Measurements from ENCODE around the gene DNAH14.

DNAH14 gene

DNA sequence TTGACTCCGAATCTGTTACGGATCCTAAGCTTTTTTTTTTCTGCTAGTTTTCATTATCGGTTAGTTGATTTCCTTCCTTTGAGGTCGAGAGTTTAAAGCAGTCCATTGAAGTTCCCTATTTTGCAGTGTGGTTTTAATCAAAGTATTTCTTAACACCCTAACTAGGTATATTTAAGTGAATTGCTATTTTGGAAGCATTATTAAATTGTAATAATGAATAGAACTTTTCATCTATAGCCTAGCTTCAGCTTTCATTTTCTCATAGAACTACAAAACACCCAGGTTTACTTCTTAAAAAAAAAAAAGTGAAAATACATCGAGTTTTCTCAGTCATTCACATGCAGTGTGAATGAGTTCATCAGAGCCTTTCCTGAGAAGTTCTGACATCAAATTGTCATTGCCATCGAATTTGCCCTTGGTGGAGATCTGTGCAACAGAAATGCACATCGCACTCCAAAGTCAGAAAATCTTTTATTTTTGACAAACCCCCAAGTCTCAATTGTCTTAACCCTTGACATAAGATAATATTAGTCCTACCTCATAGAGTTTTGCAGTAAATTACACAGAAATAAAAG lies 499.5 kb downstream of the DNAH14 start:
- TF ChIP-seq TAF1 (IDR thresholded peaks at IDR 0.05; ENCODE audit: low read depth) (no peak), CREB1 (IDR thresholded peaks at IDR 0.05; ENCODE audit: low read depth) (no peak), ZBTB7A (IDR thresholded peaks at IDR 0.05; ENCODE audit: low read depth) (no peak), TEAD4 (IDR thresholded peaks at IDR 0.05) (no peak), CEBPB (IDR thresholded peaks at IDR 0.05) (no peak), RAD21 (IDR thresholded peaks at IDR 0.05; ENCODE audit: low read depth) (no peak), TCF12 (IDR thresholded peaks at IDR 0.05; ENCODE audit: low read depth) (no peak), FOXM1 (IDR thresholded peaks at IDR 0.05; ENCODE audit: borderline replicate concordance, low read depth) (no peak), YY1 (IDR thresholded peaks at IDR 0.05; ENCODE audit: low read depth) (no peak), NFIC (IDR thresholded peaks at IDR 0.05) (no peak), EGR1 (IDR thresholded peaks at IDR 0.05) (no peak), EP300 (IDR thresholded peaks at IDR 0.05; ENCODE audit: borderline replicate concordance) (no peak)
- TF ChIP-seq, protein P1, sequence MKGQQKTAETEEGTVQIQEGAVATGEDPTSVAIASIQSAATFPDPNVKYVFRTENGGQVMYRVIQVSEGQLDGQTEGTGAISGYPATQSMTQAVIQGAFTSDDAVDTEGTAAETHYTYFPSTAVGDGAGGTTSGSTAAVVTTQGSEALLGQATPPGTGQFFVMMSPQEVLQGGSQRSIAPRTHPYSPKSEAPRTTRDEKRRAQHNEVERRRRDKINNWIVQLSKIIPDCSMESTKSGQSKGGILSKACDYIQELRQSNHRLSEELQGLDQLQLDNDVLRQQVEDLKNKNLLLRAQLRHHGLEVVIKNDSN (IDR thresholded peaks at IDR 0.05), result no peak
- TF ChIP-seq, protein P2, sequence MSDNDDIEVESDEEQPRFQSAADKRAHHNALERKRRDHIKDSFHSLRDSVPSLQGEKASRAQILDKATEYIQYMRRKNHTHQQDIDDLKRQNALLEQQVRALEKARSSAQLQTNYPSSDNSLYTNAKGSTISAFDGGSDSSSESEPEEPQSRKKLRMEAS (IDR thresholded peaks at IDR 0.05), result no peak
- TF ChIP-seq, protein P3, sequence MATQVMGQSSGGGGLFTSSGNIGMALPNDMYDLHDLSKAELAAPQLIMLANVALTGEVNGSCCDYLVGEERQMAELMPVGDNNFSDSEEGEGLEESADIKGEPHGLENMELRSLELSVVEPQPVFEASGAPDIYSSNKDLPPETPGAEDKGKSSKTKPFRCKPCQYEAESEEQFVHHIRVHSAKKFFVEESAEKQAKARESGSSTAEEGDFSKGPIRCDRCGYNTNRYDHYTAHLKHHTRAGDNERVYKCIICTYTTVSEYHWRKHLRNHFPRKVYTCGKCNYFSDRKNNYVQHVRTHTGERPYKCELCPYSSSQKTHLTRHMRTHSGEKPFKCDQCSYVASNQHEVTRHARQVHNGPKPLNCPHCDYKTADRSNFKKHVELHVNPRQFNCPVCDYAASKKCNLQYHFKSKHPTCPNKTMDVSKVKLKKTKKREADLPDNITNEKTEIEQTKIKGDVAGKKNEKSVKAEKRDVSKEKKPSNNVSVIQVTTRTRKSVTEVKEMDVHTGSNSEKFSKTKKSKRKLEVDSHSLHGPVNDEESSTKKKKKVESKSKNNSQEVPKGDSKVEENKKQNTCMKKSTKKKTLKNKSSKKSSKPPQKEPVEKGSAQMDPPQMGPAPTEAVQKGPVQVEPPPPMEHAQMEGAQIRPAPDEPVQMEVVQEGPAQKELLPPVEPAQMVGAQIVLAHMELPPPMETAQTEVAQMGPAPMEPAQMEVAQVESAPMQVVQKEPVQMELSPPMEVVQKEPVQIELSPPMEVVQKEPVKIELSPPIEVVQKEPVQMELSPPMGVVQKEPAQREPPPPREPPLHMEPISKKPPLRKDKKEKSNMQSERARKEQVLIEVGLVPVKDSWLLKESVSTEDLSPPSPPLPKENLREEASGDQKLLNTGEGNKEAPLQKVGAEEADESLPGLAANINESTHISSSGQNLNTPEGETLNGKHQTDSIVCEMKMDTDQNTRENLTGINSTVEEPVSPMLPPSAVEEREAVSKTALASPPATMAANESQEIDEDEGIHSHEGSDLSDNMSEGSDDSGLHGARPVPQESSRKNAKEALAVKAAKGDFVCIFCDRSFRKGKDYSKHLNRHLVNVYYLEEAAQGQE (IDR thresholded peaks at IDR 0.05; ENCODE audit: low read depth), result no peak

DNA sequence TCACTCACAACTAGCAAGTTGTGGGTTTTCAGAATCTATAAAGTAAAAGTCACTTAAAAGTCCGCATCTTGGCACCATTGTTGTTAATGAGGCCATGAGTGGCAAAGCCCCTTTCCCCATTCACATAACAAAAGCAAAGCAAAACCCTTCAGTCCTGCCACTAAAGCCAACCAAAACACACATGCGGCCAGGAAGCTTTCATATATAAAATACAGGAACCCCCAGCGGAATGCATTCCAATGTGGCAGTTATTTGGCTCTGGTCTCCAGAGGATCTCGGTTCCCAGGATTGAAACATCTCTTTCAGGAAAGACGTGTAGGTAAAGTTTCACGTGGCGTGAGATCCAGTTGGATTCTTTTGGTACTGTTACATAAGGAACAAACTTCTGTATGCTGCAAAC lies 500.8 kb downstream of the DNAH14 start:
- TF ChIP-seq, protein P1 (IDR thresholded peaks at IDR 0.05), result no peak
- TF ChIP-seq ZBTB7A (IDR thresholded peaks at IDR 0.05; ENCODE audit: low read depth), result no peak

DNA sequence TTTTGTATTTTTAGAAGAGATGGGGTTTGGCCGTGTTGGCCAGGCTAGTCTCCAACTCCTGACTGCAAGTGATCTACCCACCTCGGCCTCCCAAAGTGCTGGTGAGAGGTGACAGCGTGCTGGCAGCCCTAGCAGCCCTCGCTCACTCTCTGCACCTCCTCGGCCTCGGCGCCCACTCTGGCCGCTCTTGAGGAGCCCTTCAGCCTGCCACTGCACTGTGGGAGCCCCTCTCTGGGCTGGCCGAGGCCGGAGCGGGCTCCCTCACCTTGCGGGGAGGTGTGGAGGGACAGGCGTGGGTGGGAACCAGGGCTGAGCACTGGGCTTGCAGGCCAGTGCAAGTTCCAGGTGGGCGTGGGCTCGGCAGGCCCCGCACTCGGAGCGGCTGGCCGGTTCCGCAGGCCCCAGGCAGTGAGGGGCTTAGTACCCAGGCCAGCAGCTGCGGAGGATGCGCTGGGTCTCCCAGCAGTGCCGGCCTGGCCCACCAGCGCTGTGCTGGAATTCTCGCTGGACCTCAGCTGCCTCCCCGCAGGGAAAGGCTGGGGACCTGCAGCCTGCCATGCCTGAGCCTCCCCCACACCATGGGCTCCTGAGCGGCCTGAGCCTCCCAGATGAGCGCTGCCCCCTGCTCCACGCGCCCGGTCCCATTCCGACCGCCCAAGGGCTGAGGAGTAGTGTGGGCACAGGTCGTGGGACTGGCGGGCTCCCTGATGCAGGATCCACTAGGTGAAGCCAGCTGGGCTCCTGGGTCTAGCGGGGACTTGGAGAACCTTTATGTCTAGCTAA lies 501.8 kb downstream of the DNAH14 start:
- TF ChIP-seq TAF1 (IDR thresholded peaks at IDR 0.05; ENCODE audit: low read depth) (no peak), RAD21 (IDR thresholded peaks at IDR 0.05; ENCODE audit: low read depth) (no peak), YY1 (IDR thresholded peaks at IDR 0.05; ENCODE audit: low read depth) (no peak), TCF12 (IDR thresholded peaks at IDR 0.05; ENCODE audit: low read depth) (no peak), FOXM1 (IDR thresholded peaks at IDR 0.05; ENCODE audit: borderline replicate concordance, low read depth) (no peak), EP300 (IDR thresholded peaks at IDR 0.05; ENCODE audit: borderline replicate concordance) (no peak), TEAD4 (IDR thresholded peaks at IDR 0.05) (no peak), CREB1 (IDR thresholded peaks at IDR 0.05; ENCODE audit: low read depth) (no peak), CEBPB (IDR thresholded peaks at IDR 0.05) (no peak)
- TF ChIP-seq, protein P2 (IDR thresholded peaks at IDR 0.05), result no peak

DNA sequence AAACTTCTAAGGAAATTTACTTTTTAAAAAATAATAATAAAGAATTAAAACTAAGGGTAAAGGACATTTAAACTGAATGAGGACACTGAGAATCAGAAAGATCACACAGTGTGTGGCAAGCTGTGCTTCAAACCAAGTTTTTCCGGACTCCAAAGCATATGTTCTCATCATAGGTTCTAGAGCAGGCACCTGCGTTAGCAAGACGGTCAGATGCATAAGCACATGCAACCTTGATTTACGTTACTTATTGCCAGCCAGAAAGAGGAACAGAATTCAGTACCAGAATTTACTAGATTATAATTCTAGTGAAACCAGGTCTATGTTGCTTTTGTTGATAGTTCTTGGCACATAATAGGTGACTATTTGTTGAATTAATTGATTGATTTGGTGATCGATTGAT lies 504.6 kb downstream of the DNAH14 start:
- no peak for TF ChIP-seq TCF12 (IDR thresholded peaks at IDR 0.05; ENCODE audit: low read depth)
- no peak for TF ChIP-seq EP300 (IDR thresholded peaks at IDR 0.05; ENCODE audit: borderline replicate concordance)
- TF ChIP-seq, protein P2 (IDR thresholded peaks at IDR 0.05), result no peak
- no peak for TF ChIP-seq EGR1 (IDR thresholded peaks at IDR 0.05)
- no peak for TF ChIP-seq CREB1 (IDR thresholded peaks at IDR 0.05; ENCODE audit: low read depth)
- no peak for TF ChIP-seq TAF1 (IDR thresholded peaks at IDR 0.05; ENCODE audit: low read depth)
- no peak for TF ChIP-seq CEBPB (IDR thresholded peaks at IDR 0.05)
- no peak for TF ChIP-seq TEAD4 (IDR thresholded peaks at IDR 0.05)
- TF ChIP-seq NFIC (IDR thresholded peaks at IDR 0.05), result no peak
- TF ChIP-seq, protein P1 (IDR thresholded peaks at IDR 0.05), result no peak
- TF ChIP-seq ZBTB7A (IDR thresholded peaks at IDR 0.05; ENCODE audit: low read depth), result no peak
- no peak for TF ChIP-seq FOXM1 (IDR thresholded peaks at IDR 0.05; ENCODE audit: borderline replicate concordance, low read depth)
- TF ChIP-seq RAD21 (IDR thresholded peaks at IDR 0.05; ENCODE audit: low read depth), result no peak

DNA sequence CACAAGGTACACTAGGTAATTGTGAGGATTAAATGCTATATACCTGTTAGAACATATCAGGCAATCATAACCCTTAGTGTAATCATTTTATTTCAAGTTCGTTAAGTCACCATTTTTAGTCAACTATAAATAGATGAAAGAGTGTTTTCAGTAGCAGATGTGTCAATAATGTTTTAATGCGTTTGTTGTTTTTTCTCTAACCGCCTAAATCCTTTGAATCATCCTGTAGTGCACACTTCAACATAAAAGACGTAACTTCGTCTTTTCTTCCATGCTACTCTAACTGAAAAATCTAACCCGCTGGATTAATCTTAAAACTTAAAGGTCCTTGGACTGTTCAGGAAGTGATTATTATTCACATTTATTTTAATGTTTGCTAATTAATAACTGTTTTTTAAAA lies 505.6 kb downstream of the DNAH14 start:
- TF ChIP-seq EP300 (IDR thresholded peaks at IDR 0.05; ENCODE audit: borderline replicate concordance) (no peak), YY1 (IDR thresholded peaks at IDR 0.05; ENCODE audit: low read depth) (no peak), ZBTB7A (IDR thresholded peaks at IDR 0.05; ENCODE audit: low read depth) (no peak), TCF12 (IDR thresholded peaks at IDR 0.05; ENCODE audit: low read depth) (no peak), TAF1 (IDR thresholded peaks at IDR 0.05; ENCODE audit: low read depth) (no peak), NFIC (IDR thresholded peaks at IDR 0.05) (no peak), RAD21 (IDR thresholded peaks at IDR 0.05; ENCODE audit: low read depth) (no peak), TEAD4 (IDR thresholded peaks at IDR 0.05) (no peak), EGR1 (IDR thresholded peaks at IDR 0.05) (no peak), FOXM1 (IDR thresholded peaks at IDR 0.05; ENCODE audit: borderline replicate concordance, low read depth) (no peak), CREB1 (IDR thresholded peaks at IDR 0.05; ENCODE audit: low read depth) (no peak), CEBPB (IDR thresholded peaks at IDR 0.05) (no peak)
- TF ChIP-seq, protein P1 (IDR thresholded peaks at IDR 0.05), result no peak
- TF ChIP-seq, protein P2 (IDR thresholded peaks at IDR 0.05), result no peak
- TF ChIP-seq, protein P3 (IDR thresholded peaks at IDR 0.05; ENCODE audit: low read depth), result no peak

Data from Ishikawa (cell line).